HG02588 (cell line): ENCODE measurements around the gene WDR36.
A peak's percentile ranks its signal among the peaks of the same experiment; 100 is the strongest.
"Not testable (repeated sequence)": the region's sequence is repeated elsewhere in the genome, so short reads cannot be mapped to it uniquely, and the experiment has no call there.

ENCODE experiments used
- ATAC-seq: cut with Tn5 transposase; IDR thresholded peaks from one replicate; pipeline ENCODE4 v1.9.1; 2021; ENCODE audit warnings: mild to moderate bottlenecking, moderate library complexity; ENCODE audit not compliant: unreplicated experiment

WDR36 gene

GRCh38 chr5:111134864-111135263 lies 42.7 kb downstream of the WDR36 start:
- ATAC-seq = no peak

- ATAC-seq = no peak
Measured at GRCh38 chr5:111135363-111135762, 43.2 kb downstream of the WDR36 start.

- no peak for ATAC-seq
Measured at GRCh38 chr5:111135946-111136345, 43.8 kb downstream of the WDR36 start.

GRCh38 chr5:111138096-111138495 lies 45.9 kb downstream of the WDR36 start:
- ATAC-seq = no peak

GRCh38 chr5:111141471-111141870 lies 49.3 kb downstream of the WDR36 start:
- not testable (repeated sequence) for ATAC-seq

- ATAC-seq = no peak
Measured at GRCh38 chr5:111142932-111143331, 50.8 kb downstream of the WDR36 start.

- ATAC-seq = no peak
Measured at GRCh38 chr5:111143910-111144309, 51.8 kb downstream of the WDR36 start.

GRCh38 chr5:111144352-111144930 lies 52.3 kb downstream of the WDR36 start:
- peak; percentile 93 for ATAC-seq

- ATAC-seq = no peak
Measured at GRCh38 chr5:111146053-111146452, 53.9 kb downstream of the WDR36 start.

- no peak for ATAC-seq
Measured at GRCh38 chr5:111147502-111147901, 55.4 kb downstream of the WDR36 start.

GRCh38 chr5:111151998-111152397 lies 59.9 kb downstream of the WDR36 start:
- ATAC-seq = no peak

GRCh38 chr5:111153483-111153882 lies 61.3 kb downstream of the WDR36 start:
- no peak for ATAC-seq

GRCh38 chr5:111153945-111154344 lies 61.8 kb downstream of the WDR36 start:
- ATAC-seq = no peak

GRCh38 chr5:111158105-111158744 lies 66.1 kb downstream of the WDR36 start:
- ATAC-seq = peak; percentile 82

- no peak for ATAC-seq
Measured at GRCh38 chr5:111159845-111160244, 67.7 kb downstream of the WDR36 start.

- ATAC-seq = no peak
Measured at GRCh38 chr5:111163000-111163399, 70.9 kb downstream of the WDR36 start.

GRCh38 chr5:111165058-111165457 lies 72.9 kb downstream of the WDR36 start:
- no peak for ATAC-seq

- no peak for ATAC-seq
Measured at GRCh38 chr5:111167551-111167950, 75.4 kb downstream of the WDR36 start.

- no peak for ATAC-seq
Measured at GRCh38 chr5:111168608-111169007, 76.5 kb downstream of the WDR36 start.

- no peak for ATAC-seq
Measured at GRCh38 chr5:111169269-111169668, 77.1 kb downstream of the WDR36 start.

- no peak for ATAC-seq
Measured at GRCh38 chr5:111170279-111170678, 78.1 kb downstream of the WDR36 start.

- ATAC-seq = no peak
Measured at GRCh38 chr5:111172504-111172903, 80.4 kb downstream of the WDR36 start.

- no peak for ATAC-seq
Measured at GRCh38 chr5:111173476-111173875, 81.3 kb downstream of the WDR36 start.
